Stimulated activated CD4-positive, alpha-beta T cell treated with anti-CD3 and anti-CD28 coated beads, Interleukin-2, amount 100 ng/mL, for 24 hours (primary cell): ENCODE results near the gene SLC43A2.
"Not testable (repeated sequence)": the region's sequence is repeated elsewhere in the genome, so short reads cannot be mapped to it uniquely, and the experiment has no call there.

Experiments
- DNase-seq, 2 donors: peaks; one replicate each; pipeline ENCODE4 v3.0.0-alpha.2; 2020

SLC43A2 gene

DNA sequence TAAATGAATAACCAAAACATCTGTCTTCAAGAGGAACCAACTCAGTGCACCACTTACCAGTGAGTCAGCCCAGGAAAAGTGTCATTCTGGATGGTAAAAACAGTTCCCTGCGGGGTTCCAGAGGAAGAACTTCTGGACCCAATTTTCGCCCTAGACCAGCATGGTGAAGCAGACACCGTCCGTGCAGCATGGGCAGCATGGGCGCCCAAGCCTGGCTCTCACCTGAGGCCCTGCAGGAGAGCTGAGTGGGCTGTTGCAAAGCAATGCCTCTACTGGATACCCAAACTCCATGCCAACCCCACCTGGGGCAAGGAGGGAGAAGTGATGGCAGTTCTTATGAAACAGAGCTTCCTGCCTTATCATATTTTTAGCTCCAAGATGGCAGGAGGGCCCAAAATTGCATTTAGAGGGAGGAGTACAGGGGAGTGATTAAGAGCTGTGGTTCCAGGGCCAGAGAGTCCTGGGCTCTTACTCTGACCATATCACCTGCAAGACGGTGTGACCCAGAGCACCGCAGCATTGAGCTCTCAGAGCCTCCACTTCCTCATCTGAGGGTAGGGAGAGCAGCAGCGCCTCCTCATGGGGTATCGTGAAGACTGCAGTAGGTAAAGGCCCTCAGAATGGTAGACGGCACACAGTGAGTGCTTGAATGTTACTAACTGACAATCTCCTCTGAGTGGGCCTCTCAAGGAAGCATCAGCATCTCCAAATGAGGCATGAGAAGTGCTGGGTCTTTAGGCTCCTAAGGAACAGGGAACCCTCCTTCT is 95.6 kb downstream of the SLC43A2 start:
- peak; percentile 39 to 41 for DNase-seq

DNA sequence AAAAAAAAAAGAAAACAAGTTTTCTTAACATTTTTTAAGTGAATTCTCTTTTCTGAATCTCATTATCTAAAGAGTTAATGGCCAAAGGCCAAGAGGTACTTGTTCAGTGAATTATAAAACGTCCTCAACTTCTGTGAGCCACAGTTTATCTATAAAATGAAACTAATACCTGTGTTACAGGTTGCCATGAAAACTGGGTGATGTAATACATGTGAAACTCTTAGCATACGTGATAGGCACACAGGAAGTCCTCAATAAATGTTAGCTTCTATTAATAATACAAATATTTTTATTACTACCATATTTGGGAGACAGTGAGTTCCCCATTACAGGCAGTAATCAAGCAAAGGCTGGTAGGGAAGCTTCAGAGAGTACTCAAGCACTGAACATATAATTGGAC is 98.8 kb downstream of the SLC43A2 start:
- DNase-seq, result no peak

DNA sequence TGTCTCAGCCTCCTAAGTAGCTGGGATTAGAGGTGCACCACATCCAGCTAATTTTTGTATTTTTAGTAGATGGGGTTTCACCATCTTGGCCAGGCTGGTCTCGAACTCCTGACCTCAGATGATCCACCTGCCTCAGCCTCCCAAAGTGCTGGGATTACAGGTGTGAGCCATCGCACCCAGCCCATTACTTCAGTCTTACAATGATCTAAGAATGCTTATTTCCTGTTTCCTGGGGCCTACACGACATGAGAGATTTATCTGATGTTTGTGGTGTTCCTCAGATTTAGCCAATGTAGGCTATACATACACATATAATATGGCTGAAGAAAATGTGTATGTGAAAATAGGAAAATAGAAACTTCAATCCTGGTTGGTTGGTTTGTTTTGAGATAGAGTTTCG is 101.8 kb downstream of the SLC43A2 start:
- not testable (repeated sequence) for DNase-seq

DNA sequence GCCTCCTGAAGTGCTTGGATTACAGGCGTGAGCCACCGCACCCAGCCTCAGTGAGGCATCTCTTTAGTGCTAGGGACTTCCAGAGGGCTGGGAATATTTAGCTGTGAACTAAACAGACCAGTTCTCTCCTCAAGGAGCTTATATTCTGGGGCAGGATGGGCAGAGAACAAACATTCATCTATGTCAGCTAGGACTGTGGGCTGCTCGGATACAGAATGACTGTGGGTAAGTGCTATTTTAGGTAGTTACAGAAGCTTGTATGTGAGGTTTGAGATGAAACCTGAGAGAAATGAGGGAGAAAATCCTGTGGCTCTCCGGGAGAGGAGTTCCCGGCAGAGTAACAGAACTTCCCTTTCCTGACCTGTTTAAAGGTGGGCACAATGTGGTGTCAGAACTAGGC is 106.0 kb downstream of the SLC43A2 start:
- DNase-seq, result no peak

DNA sequence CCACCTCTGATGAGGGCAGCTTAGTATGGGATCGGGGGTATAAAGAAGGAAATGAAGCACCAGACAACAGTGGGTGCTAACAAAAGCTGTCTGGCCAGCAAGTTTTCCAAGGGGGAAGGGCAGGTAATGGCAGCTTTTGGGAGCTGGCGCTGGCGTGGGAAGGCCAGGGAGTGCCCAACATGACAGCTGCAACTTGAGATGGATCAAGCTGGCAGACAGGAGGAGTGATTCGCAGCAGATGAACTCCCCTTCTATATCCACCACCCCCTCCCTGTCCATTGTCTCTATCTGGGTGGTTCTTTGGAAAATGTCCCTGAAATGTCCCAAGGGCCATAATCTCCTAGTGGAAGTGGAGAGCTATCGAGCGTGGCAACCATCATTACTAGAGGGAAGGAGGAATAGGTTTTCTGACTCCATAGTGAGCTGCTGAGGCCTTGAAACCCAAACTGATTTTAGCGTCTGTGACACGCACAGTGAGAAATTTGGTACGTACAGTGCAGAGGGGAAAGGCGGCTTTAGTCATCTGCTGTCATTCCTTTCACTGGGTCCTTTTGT is 107.5 kb downstream of the SLC43A2 start:
- DNase-seq, result no peak

GRCh38 chr17:1519678-1520077 is 109.0 kb downstream of the SLC43A2 start:
- no peak for DNase-seq
